ENCODE results near the gene UBR2.

UBR2 gene

GRCh38 chr6:42742116-42742894, 178.5 kb downstream of the UBR2 start:
- Histone ChIP-seq H3K27me3 (ENCODE audit: insufficient read depth, low read depth, severe bottlenecking) (no peaks in the 10 kb centered on the region), H3K36me3 (peaks cover 16% of the 10 kb centered on the region), H3K9me3 (ENCODE audit: severe bottlenecking) (no peaks in the 10 kb centered on the region), H3K4me3 (ENCODE audit: low read depth, low read length) (peak overlapping the region; percentile 30), H3K27ac (peak overlapping the region; percentile 92)
- DNase-seq = peak; percentile 91
- TF ChIP-seq CTCF (IDR thresholded peaks at IDR 0.05; ENCODE audit: low read depth, low read length) = no peak

Data from WERI-Rb-1 (cell line).